HG03432 (cell line): ENCODE data around the gene FAM89A.
A peak's percentile ranks its signal among the peaks of the same experiment; 100 is the strongest.
"Not testable (repeated sequence)": the region's sequence is repeated elsewhere in the genome, so short reads cannot be mapped to it uniquely, and the experiment has no call there.

Source experiments
- ATAC-seq: cut with Tn5 transposase; IDR thresholded peaks from one replicate; pipeline ENCODE4 v1.9.1; 2021; ENCODE audit warnings: mild to moderate bottlenecking, moderate library complexity; ENCODE audit not compliant: unreplicated experiment

FAM89A gene

DNA sequence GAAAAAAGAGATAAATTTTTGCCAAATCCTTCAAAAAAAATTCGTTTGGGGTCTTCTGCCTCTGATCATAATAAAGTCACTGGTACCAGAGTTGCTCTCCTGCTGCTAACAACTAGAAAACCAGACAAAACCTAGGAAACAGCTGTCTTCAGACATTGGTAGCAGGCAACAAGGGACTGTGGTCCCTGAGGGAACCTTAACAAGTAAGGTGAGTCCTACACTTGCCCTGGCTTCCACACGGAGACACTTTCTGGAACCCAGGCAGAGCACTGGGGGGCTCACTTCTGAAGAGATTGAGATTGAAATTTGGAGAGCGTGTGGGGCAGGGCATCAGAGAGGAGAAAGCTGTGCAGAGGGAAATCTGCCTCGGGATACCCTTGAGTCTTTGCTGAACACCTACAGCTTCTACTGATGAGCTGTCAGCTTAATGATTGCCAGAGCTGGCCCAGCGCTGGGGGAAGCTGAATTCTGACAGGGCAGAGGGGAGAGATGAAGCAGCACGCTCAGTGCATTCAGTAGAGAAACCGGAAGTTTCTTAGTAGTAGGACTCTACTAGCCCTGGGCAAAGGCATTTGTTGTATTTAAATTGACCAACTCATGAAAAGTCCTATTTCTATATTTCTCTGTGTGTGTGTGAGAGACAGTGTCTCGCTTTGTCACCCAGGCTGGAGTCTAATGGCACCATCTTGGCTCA lies 18.5 kb upstream of the FAM89A start:
- ATAC-seq, result no peak

DNA sequence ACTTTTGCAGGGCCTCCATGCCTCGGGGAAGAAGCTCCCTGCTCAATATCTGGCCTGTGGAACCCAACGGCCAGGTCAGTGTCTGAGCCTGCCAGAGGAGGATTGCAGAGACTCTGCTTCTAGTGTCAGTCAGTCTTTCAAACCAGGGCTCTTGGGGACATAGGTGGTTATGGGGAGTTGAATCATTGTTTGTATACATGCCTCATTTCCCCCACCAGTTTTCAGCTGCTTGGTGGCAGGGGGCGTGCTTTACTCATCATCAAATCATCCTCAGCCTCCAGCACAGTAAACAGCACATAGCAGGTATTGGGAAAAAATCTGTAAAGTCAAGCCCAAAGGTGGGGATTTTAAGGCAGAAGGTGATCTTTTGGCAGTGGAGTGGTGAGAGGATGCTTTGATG lies 17.4 kb upstream of the FAM89A start:
- ATAC-seq, result no peak

DNA sequence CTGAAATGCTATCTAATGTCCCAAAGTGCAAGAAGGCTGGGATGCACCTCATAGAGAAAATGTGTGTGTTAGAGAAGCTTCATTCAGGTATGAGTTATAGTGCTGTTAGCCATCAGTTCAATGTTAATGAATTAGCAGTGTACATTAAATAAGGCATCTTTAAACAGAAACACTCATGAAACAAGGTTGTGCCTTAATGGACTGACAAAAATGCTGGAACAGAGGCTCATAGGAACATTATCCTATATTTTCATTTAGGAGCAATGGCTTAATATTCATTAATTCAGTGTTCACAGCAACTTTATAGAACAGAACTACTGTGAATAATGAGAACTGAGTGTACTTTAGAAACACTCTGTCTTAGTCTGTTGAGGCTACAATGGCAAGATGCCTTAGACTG lies 15.2 kb upstream of the FAM89A start:
- ATAC-seq, result no peak

DNA sequence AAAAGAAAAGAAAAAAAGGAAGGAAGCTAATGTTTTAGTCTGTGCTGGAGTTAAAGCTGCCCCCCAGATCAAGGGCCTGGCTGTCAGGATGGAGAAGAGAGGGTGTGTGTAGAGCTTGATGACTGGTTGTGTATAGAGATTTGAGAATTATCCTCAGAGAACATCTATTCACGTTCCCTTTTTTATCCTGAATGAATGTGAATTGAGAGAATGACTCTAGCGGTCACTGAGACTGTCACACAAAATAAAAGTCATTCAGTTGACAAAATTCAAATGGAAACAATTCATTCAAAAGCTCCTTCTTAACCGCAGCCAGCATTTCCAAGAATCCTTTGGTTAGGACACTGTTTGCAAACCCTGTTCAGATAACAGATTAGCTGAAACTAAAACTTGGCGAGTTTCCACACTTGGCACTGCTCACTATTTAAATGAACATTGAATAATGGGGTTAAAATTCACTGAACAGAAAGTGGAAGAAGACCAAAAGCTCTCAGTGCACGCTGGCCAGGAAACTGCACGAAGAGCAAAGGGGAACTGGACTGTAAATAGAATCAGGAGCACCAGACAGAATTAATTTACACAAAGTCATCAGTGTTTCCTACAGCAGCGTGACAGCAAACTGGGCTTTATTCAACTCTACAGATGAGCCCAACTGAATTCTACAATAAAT lies 13.6 kb upstream of the FAM89A start:
- peak; percentile 81 for ATAC-seq

DNA sequence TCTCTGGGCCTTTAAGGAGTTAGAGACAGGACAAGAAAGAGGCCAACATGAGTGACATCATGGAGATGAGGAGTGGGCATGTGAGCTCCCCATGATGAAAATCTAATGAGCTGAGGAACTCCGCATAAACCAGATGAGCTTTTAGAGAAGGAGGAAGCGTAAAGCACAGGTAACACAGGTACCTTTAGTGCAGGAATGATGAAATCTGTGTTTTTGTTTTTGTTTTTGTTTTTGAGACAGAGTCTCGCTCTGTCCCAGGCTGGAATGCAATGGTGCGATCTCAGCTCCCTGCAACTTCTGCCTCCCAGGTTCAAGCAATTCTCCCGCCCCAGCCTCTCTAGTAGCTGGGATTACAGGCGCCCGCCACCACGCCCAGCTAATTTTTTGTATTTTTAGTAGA lies 12.7 kb upstream of the FAM89A start:
- no peak for ATAC-seq

DNA sequence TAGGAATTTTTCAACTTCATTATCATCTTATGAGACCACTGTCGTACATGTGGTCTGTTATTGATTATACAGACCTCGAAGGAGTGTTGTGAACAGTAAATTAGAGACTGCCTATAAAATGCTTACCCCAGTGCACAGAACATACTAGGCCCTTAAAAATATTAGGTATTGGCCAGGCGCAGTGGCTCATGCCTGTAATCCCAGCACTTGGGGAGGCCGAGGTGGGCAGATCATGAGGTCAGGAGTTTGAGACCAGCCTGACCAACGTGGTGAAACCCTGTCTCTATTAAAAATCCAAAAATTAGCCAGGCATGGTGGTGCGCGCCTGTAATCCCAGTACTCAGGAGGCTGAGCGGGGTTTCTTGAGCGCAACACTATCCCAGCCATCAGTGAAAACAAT lies 10.9 kb upstream of the FAM89A start:
- ATAC-seq, result not testable (repeated sequence)

DNA sequence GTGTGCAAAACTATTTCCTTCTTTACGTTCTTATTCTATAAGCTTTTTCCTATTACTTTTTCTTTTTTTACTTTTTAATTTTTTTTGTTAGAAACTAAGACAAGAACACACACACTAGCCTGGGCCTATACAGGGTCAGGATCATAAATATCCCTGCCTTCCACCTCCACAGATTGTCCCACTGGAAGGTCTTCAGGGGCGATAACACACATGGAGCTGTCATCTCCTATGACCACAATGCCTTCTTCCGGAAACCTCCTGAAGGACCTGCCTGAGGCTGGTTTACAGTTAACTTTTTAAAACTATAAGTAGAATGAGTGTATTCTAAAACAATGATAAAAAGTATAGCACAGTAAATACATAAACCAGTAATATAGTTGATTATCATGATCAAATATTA lies 10.3 kb upstream of the FAM89A start:
- no peak for ATAC-seq

DNA sequence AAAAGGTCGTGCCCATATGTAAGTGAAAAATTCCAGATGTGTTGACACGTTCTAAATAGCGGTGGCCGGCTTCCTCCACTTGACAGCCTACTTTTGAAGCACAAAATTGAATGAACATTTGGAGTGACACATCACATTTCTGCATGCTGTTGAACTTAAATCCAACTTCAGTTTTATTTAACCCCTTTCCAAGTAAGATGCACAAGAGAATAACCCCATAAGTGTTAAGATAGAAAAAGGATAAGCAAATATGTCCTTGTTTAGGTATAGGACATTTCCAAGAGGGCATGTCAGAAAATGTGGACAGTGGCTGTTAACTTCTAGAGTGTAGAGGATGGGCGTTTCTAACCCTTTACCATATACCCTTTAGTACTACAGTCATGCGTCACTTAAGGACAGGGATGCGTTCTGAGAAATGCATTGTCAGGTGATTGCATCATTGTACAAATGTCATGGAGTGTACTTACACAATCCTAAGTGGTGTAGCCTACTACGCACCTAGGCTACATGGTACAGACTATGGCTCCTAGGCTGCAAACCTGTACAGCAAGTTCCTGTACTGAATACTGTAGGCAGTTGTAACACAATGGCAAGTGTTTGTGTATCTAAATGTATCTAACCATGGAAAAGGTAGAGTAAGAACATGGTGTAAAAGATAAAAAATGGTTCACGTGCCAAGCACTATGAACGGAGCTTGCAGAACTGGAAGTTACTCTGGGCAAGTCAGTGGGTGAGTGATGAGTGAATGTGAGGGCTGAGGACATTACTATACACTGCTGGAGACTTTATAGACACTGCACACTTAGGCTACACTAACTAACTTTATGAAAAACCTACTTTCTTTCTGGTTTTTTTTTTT lies 9.3 kb upstream of the FAM89A start:
- no peak for ATAC-seq

DNA sequence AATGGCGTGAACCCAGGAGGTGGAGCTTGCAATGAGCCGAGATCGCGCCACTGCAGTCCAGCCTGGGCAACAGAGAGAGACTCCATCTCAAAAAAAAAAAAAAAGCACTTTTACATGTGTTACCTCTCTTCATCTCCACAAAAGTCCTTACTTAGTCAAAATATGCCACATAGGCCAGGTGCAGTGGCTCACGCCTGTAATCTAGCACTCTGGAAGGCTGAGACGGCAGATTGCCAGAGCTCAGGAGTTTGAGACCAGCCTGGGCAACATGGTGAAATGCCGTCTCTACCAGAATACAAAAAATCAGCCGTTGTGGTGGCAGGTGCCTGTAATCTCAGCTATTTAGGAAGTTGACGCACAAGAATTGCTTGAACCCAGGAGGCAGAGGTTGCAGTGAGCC lies 8.4 kb upstream of the FAM89A start:
- not testable (repeated sequence) for ATAC-seq

DNA sequence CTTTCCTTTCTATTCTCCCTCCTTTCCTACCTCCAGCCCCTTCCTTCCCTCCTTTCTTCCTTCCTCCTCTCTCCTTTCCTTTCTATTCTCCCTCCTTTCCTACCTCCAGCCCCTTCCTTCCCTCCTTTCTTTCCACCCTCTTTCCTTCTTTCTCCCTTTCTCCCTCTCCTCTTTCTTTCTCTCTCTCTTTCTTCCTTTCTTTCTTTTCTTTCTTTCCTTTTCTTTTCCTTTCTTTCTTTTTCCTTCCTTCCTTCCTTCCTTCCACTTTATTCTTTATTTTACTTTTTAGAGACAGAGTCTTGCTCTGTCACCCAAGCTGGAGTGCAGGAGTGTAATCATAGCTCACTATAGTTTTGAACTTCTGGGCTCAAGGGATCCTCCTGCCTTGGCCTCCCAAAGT lies 7.5 kb upstream of the FAM89A start:
- not testable (repeated sequence) for ATAC-seq

DNA sequence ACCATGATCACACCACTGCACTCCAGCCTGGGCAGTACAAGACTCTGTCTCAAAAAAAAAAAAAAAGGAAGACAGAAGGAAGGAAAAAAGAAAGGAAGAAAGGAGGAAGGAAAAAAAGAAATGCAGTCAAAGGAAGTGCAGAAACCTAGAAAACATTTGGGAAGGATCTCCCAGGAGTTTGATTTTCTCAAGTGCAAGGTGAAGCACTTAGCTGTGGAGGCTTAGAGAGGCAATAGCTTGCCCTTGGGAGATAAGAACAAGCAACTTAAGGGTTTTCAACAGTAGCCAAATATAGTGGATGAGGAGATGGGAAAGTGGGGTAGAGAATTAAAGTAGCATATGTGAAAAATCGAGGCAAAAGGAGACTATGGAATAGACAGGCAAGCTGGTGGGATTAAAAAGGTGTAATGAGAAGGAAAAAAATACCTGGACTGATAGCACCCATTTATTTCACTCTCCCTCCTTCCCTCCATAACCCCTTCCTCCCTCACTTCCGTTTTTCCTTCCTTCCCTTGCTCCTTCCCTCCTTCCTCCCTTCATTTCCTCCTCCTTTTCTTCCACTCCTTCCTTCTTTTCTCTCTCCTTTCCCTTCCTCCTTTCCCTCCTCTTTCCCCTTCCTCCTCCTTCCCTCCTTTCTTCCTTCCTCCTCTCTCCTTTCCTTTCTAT lies 6.8 kb upstream of the FAM89A start:
- ATAC-seq, result no peak

DNA sequence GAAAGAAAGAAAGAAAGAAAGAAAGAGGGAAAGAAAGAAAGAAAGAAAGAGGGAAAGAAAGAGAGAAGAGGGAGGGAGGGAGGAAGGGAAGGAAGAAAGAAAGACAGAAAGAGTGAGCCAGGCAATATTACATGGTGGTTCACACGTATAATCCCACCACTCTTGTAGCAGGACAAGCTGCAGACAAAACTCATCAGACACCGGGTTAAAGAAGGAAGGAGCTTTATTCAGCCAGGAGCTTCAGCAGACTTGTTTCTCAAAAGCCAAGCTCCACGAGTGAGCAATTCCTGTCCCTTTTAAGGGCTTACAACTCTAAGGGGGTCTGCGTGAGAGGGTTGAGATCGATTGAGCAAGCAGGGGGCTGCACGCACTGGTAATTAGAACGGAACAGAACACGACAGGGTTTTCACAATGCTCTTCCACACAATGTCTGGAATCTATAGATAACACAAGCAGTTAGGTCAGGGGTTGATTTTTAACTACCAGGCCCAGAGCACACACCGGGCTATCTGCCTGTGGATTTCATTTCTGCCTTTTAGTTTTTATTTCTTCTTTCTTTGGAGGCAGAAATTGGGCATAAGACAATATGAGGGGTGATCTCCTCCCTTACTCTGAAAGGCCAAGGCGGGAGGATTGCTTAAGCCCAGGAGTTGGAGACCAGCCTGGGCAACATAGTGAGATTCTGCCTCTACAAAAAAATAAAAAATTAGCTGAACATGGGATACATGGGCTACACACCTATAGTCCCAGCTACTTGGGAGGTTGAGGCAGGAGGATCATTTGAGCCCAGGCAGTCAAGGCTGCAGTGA lies 6.1 kb upstream of the FAM89A start:
- ATAC-seq, result not testable (repeated sequence)

DNA sequence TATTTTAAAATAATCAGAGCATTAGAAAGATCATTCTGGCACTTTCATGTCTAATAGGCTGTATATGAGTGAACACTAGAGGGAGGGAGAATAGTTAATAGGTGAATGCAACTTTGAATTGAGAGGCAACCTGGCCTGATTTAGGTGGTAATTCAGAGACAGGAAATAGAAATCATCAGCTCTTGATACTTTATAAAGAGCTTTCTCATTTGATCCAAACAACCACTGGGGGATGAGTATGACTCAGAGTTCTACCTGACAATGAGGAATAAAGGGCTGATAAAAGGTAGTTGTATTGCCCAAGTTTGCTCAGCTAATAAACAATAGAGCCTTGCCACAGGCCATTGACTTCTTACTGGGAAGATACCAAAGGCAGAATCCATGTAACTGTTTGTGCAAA lies 5.2 kb upstream of the FAM89A start:
- ATAC-seq, result no peak

DNA sequence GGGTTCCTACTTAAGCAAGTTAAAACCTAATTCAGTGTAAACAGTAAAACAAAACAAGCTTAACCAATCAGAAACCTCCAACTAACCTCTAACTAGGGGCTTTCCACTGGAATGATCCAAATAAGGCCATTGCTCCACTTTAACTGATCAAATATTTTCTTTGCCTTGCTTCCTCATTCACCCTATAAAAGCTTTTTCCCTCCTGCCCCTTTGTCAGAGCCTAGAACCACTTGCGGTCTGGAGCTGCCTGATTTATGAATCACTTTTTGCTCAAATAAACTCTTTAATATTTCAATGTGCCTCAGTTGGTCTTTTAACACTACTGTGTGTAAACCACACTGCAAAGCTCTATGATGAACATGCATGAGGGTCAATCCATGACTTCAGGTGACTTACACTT lies 4.5 kb upstream of the FAM89A start:
- no peak for ATAC-seq

DNA sequence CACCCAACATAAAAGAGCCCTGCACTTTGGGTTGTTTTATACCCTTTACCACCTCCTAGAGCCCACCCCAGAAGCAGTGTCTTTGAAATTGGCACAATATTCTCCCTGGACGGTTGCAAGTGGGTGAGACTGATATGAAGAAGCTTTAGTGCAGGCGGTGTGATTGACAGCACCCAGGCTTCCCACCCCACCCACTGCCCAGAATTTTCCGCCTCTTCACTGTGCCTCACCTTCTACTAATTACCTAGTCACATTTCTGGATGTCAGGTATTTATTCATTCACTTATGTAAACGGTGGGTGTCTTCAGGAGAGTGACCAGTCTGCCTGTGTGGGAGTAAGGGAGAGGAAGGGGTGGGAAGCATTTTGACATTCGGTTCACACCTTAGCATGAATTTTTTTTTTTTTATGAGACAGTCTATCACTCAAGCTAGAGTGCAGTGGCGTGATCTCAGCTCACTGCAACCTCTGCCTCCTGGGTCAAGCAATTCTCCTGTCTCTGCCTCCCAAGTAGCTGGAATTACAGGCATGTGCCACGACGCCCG lies 1.7 kb upstream of the FAM89A start:
- ATAC-seq, result no peak

DNA sequence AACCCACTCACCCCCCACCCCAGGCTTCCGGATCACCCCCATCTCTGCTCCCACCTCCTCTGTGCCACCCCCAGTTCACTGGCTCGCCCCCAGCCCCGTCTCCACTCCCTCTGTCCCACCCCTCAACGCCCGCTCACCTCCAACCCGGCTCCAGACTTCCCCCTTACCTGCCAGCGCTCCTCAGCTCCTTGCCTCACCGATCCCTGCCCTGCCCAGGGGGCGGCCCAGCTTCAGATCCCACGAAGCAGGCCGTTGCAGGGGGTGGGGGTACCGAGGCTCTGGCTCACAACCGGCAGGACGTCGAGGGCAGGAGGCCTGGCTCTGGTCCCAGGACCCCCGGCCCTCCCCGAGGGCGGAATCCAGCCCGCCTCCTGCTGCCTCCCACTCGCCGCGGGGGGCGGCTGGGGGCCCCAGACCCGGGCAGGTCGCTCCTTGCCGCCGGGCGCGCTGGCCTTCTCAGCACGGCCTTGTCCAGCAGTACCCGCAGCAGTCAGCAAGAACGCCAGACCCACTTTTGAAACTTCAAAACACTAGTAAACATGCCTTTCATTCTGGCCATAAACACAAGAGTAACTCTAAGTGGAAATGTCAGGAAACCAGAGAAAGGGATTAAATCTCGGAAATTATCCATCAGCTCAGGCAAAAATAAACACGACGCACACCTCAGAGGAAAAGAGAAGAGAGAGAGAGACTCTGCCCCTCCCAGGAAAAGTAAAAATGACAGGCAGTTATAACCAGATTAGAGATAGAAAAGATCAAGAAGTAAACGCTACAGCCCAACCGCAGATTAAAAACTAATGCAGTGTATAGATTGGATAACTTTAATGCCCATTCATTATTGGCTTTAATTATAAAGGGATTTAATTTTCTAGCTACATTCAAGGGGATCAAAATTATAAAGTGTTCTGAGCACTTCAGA lies 1.0 kb upstream of the FAM89A start:
- no peak for ATAC-seq

DNA sequence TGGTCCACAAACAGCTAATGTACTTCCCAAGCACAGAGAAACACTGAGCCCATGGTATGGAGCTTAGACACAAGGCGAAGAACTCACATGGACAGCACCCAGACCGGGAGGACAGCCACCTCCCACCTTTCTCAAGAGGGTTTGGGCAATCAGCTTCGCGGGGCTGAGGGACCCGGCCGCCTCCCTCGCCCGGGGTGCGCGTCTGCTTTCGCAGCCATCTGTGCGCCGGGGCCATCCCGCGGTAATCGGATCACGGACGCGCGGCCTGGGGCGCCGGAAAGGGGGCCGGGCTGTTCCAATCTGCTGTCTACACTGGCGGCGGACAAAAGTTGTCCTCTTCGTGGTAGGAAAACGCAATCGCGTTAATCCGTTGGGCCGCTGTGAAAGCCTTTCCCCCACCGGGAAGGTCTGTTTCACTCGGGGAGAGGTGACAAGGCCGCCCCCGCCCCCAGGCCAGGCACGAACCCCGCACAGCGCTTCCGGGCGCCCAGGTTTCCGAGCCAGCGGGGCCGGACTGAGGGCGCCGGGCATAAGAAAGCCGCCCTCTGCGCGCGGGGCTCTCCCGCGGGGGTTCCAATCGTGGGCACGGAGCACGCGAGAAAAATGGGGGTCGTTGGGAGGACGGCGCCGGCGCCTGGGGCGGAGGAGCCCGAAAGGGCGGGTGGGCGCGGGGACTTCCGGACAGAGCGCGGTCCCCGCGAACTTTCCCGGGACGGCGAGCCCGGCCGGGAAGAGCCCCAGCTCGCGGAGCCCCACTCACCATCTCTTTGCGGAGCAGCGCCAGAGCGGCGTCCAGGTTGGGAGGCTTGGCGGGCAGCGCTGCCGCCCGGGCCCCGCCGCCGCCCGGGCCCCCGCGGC lies 664 bp downstream of the FAM89A start:
- ATAC-seq, result peak; percentile 43
